Panc1 (cell line): ENCODE results near the gene NTRK1. TPM values are rescaled to one million over a fixed set of nuclear protein-coding genes. Genes with fewer than 3 reads are reported as not detected.

Source experiments
- ATAC-seq: fragments of 200-7000 bp; cut with Tn5 transposase; 2 replicates; pipeline ENCODE4 v1.9.1; 2020; ENCODE audit warnings: mild to moderate bottlenecking, moderate library complexity
- BruUV-seq: library from RNA; stranded (reverse); fragments of 400-500 nt; replicated peaks from 2 replicates; lab custom pipeline; 2021; lab: Mats Ljungman, UMichigan
- CTCF ChIA-PET: fragments of 300-600 bp; sonication (Branson Sonifier 250); formaldehyde crosslinking; loops from one replicate; lab custom pipeline; 2022; ENCODE audit warnings: antibody characterized with exemption; lab: Charles Lee
- POLR2A ChIA-PET: fragments of 300-600 bp; sonication (Branson Sonifier 250); formaldehyde crosslinking; loops from one replicate; lab custom pipeline; 2022; ENCODE audit warnings: antibody characterized with exemption; lab: Charles Lee
- DNase-seq: peaks from one replicate; pipeline ENCODE4 v3.0.0-alpha.2; 2010; ENCODE audit warnings: low read depth, low spot score
- H3K27ac ChIP-seq: 2 replicates; pipeline ENCODE4 v1.5.1; 2011; ENCODE audit warnings: mild to moderate bottlenecking, low read length, inconsistent platforms
- H3K27me3 ChIP-seq: fragments of 200-500 bp; sonication (Bioruptor generic); 2 replicates; pipeline ENCODE4 v1.6.0; 2014; ENCODE audit warnings: low read length, inconsistent platforms; ENCODE audit not compliant: control insufficient read depth, insufficient read depth
- H3K36me3 ChIP-seq: fragments of 200-500 bp; sonication (Bioruptor generic); 2 replicates; pipeline ENCODE4 v1.5.1; 2014; ENCODE audit warnings: inconsistent platforms, mild to moderate bottlenecking, low read length, moderate library complexity; ENCODE audit not compliant: control insufficient read depth, insufficient read depth
- H3K4me1 ChIP-seq: 2 replicates; pipeline ENCODE4 v1.5.1; 2011; ENCODE audit warnings: inconsistent platforms, mild to moderate bottlenecking, low read length, moderate library complexity; ENCODE audit not compliant: control insufficient read depth, insufficient read depth
- H3K4me3 ChIP-seq, 2 experiments: 2 replicates each; pipeline ENCODE4 v1.5.1; 2011 to 2012; ENCODE audit warnings: low read depth in 2 of 2, low read length in 2 of 2, mild to moderate bottlenecking in 2 of 2, inconsistent platforms in 1 of 2, moderate library complexity in 1 of 2
- H3K9me3 ChIP-seq: fragments of 200-500 bp; sonication (Bioruptor generic); 2 replicates; pipeline ENCODE4 v1.5.1; 2014; ENCODE audit warnings: low read depth, mild to moderate bottlenecking, inconsistent platforms, low read length, moderate library complexity; ENCODE audit not compliant: control insufficient read depth, insufficient read depth
- POLR2AphosphoS5 ChIP-seq: IDR thresholded peaks from 2 replicates; pipeline ENCODE4 v1.6.1; 2012; ENCODE audit warnings: mild to moderate bottlenecking, low read depth, low read length, moderate library complexity
- SIN3A ChIP-seq: IDR thresholded peaks from 2 replicates; pipeline ENCODE4 v1.6.1; 2012; ENCODE audit warnings: low read depth, mild to moderate bottlenecking, low read length, moderate library complexity, borderline replicate concordance; ENCODE audit not compliant: insufficient read depth
- TCF7L2 ChIP-seq: IDR thresholded peaks from 2 replicates; pipeline ENCODE4 v1.6.1; 2011; ENCODE audit warnings: mild to moderate bottlenecking, low read depth, low read length, inconsistent platforms
- in situ Hi-C: cut with HindIII; loops from 2 replicates; pipeline ENCODE4 v1.10.0; 2016; ENCODE audit warnings: low sequenced_read_pairs, low pct_unique_long_range_greater_than_20kb
- intact Hi-C: fragments of 100-400 bp; cut with micrococcal nuclease; formaldehyde crosslinking; loops from one replicate; pipeline ENCODE4 v1.10.0; 2022; ENCODE audit not compliant: unreplicated experiment
- total RNA-seq: library from RNA; stranded (reverse); gene quantifications from one replicate; pipeline ENCODE4 v1.2.1, GENCODE V29; 2021; ENCODE audit not compliant: unreplicated experiment
- TF ChIP-seq, protein P1 (sequence below): fragments of 450-650 bp; IDR thresholded peaks from 2 replicates; pipeline ENCODE4 v1.5.1; 2017; ENCODE audit warnings: mild to moderate bottlenecking
- TF ChIP-seq, protein P2 (sequence below), 2 experiments: IDR thresholded peaks; 2 replicates each; pipeline ENCODE4 v1.6.1; 2011 to 2012; ENCODE audit warnings: low read depth in 2 of 2, control low read depth in 1 of 2, low read length in 1 of 2, mild to moderate bottlenecking in 1 of 2, moderate library complexity in 1 of 2; ENCODE audit not compliant: insufficient read depth in 1 of 2

Gene NTRK1
- total RNA-seq, 1 experiment from 2014 or later: 0.21 TPM

DNA sequence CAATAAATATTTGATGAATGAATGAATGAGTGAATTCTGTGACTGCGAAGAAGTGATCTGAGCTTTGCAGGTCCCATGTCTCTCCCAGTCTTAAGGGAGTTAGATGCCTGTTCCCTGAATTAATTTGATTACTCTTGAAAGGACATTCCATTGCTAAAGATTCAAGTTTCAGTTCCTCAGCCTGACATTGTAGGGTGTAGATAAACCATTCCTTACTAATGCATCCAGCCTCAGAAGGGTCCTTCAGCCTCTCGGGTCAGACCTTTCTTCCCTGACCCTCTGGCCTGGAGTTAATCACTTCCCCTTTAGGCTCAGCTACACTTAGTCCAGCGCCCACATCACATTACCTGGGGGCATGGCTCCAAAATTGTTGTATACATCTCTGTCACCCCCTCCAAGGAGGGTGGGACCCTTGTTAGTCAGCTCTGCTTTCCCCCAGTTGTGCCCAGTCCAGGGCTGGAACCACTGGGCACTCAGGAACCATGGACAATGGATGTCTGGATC is 4.3 kb upstream of the NTRK1 start:
- ChIA-PET POLR2A (interaction anchor here (0.6 kb wide), 1 partner anchor 55 kb away, joined by 3 read pairs; no protein-coding TSS in a partner anchor), CTCF (interaction anchor here (0.5 to 0.6 kb wide), 2 partner anchors 18 to 93 kb away, joined by 3 to 4 read pairs; no protein-coding TSS in a partner anchor)
- no peaks in the 10 kb centered on the region; the same call in 1 of the 2 replicates for H3K27me3 ChIP-seq
- H3K4me1 ChIP-seq: peaks cover 13% of the 10 kb centered on the region
- in situ Hi-C loops (no loop called here), intact Hi-C loops (loop anchor here (10.0 kb wide), 1 partner anchor 68 kb away; the partner anchor contains the start of gene LRRC71)
- DNase-seq: no peak
- H3K9me3 ChIP-seq: no peaks in the 10 kb centered on the region
- H3K27ac ChIP-seq: no peak overlapping the region
- no TSS peak for BruUV-seq
- H3K4me3 ChIP-seq: no peak overlapping the region
- no peaks in the 10 kb centered on the region for H3K36me3 ChIP-seq
- ATAC-seq: no peak
- TF ChIP-seq, protein P1, sequence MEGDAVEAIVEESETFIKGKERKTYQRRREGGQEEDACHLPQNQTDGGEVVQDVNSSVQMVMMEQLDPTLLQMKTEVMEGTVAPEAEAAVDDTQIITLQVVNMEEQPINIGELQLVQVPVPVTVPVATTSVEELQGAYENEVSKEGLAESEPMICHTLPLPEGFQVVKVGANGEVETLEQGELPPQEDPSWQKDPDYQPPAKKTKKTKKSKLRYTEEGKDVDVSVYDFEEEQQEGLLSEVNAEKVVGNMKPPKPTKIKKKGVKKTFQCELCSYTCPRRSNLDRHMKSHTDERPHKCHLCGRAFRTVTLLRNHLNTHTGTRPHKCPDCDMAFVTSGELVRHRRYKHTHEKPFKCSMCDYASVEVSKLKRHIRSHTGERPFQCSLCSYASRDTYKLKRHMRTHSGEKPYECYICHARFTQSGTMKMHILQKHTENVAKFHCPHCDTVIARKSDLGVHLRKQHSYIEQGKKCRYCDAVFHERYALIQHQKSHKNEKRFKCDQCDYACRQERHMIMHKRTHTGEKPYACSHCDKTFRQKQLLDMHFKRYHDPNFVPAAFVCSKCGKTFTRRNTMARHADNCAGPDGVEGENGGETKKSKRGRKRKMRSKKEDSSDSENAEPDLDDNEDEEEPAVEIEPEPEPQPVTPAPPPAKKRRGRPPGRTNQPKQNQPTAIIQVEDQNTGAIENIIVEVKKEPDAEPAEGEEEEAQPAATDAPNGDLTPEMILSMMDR: no peak
- TF ChIP-seq, protein P2, sequence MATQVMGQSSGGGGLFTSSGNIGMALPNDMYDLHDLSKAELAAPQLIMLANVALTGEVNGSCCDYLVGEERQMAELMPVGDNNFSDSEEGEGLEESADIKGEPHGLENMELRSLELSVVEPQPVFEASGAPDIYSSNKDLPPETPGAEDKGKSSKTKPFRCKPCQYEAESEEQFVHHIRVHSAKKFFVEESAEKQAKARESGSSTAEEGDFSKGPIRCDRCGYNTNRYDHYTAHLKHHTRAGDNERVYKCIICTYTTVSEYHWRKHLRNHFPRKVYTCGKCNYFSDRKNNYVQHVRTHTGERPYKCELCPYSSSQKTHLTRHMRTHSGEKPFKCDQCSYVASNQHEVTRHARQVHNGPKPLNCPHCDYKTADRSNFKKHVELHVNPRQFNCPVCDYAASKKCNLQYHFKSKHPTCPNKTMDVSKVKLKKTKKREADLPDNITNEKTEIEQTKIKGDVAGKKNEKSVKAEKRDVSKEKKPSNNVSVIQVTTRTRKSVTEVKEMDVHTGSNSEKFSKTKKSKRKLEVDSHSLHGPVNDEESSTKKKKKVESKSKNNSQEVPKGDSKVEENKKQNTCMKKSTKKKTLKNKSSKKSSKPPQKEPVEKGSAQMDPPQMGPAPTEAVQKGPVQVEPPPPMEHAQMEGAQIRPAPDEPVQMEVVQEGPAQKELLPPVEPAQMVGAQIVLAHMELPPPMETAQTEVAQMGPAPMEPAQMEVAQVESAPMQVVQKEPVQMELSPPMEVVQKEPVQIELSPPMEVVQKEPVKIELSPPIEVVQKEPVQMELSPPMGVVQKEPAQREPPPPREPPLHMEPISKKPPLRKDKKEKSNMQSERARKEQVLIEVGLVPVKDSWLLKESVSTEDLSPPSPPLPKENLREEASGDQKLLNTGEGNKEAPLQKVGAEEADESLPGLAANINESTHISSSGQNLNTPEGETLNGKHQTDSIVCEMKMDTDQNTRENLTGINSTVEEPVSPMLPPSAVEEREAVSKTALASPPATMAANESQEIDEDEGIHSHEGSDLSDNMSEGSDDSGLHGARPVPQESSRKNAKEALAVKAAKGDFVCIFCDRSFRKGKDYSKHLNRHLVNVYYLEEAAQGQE (IDR thresholded peaks at IDR 0.05; ENCODE audit: insufficient read depth in 1 of 2, low read depth in 2 of 2, low read length in 1 of 2): no peak
- TF ChIP-seq SIN3A (no peak), POLR2AphosphoS5 (no peak), TCF7L2 (no peak)

DNA sequence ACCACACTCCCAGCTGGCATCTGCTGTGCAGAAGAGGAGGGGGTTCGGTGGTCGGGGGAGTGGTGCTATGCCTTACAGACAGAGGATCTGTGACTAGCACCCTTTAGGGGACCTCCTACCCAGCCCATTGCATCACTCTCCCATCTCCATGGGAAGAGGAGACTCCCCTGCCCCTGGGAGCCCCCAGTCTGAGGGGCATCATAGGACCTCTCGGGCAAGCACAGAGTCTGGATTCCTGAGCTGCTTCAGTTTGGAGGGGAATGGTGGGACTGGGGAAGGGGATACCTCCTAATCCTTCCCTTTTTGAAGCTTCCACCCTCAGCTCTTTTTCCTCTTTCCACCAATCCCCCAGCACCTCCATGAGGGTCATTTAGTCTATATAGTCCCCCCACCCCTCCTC is 3.1 kb upstream of the NTRK1 start:
- H3K4me1 ChIP-seq: peaks cover 13% of the 10 kb centered on the region
- H3K4me3 ChIP-seq: no peak overlapping the region
- no peak overlapping the region for H3K27ac ChIP-seq
- ATAC-seq: no peak
- in situ Hi-C loops (no loop called here), intact Hi-C loops (loop anchor here (10.0 kb wide), 1 partner anchor 67 kb away; the partner anchor contains the start of gene LRRC71)
- no peaks in the 10 kb centered on the region for H3K36me3 ChIP-seq
- no peak for TF ChIP-seq SIN3A
- no peak for TF ChIP-seq TCF7L2
- no peak for TF ChIP-seq POLR2AphosphoS5
- TF ChIP-seq, protein P2 (IDR thresholded peaks at IDR 0.05; ENCODE audit: insufficient read depth in 1 of 2, low read depth in 2 of 2, low read length in 1 of 2): no peak
- TF ChIP-seq, protein P1: no peak
- DNase-seq: no peak
- no peaks in the 10 kb centered on the region for H3K9me3 ChIP-seq
- ChIA-PET CTCF (interaction anchor here (0.8 to 1.1 kb wide), 2 partner anchors 18 to 169 kb away, joined by 4 to 6 read pairs; no protein-coding TSS in a partner anchor), POLR2A (interaction anchor here (0.6 kb wide), 1 partner anchor 49 kb away, joined by 4 read pairs; no protein-coding TSS in a partner anchor)
- H3K27me3 ChIP-seq: no peaks in the 10 kb centered on the region; the same call in 1 of the 2 replicates
- BruUV-seq: no TSS peak
